HEK293 (cell line): ENCODE data around the gene PLCD4.

Source experiments
- IKZF3 ChIP-seq: fragments of 450-650 bp; IDR thresholded peaks from 2 replicates; pipeline ENCODE4 v1.5.0; 2018; ENCODE audit warnings: missing biosample characterization, mild to moderate bottlenecking, missing genetic modification characterization, moderate library complexity
- KLF1 ChIP-seq: fragments of 450-650 bp; formaldehyde crosslinking; IDR thresholded peaks from 2 replicates; pipeline ENCODE4 v1.5.1; 2016; ENCODE audit warnings: missing biosample characterization, missing genetic modification characterization
- KLF9 ChIP-seq: fragments of 450-650 bp; formaldehyde crosslinking; IDR thresholded peaks from 2 replicates; pipeline ENCODE4 v1.5.1; 2016; ENCODE audit warnings: missing biosample characterization, missing genetic modification characterization, low read depth
- TCF7L2 ChIP-seq: IDR thresholded peaks from 2 replicates; pipeline ENCODE4 v1.6.1; 2011; ENCODE audit warnings: low read depth, mild to moderate bottlenecking, inconsistent platforms, low read length, moderate library complexity, borderline replicate concordance
- ZNF501 ChIP-seq: fragments of 450-650 bp; formaldehyde crosslinking; IDR thresholded peaks from 2 replicates; pipeline ENCODE4 v1.5.1; 2016; ENCODE audit warnings: missing biosample characterization, missing genetic modification characterization
- ZNF544 ChIP-seq: fragments of 450-650 bp; formaldehyde crosslinking; IDR thresholded peaks from 2 replicates; pipeline ENCODE4 v1.5.0; 2017; ENCODE audit warnings: missing biosample characterization, missing genetic modification characterization
- ZNF610 ChIP-seq: fragments of 450-650 bp; formaldehyde crosslinking; IDR thresholded peaks from 2 replicates; pipeline ENCODE4 v1.5.1; 2016; ENCODE audit warnings: missing biosample characterization, missing genetic modification characterization, borderline replicate concordance
- TF ChIP-seq, protein P1 (sequence below): fragments of 450-650 bp; formaldehyde crosslinking; IDR thresholded peaks from 2 replicates; pipeline ENCODE4 v1.5.1; 2016; ENCODE audit warnings: missing biosample characterization, missing genetic modification characterization
- TF ChIP-seq, protein P2 (sequence below): fragments of 450-650 bp; formaldehyde crosslinking; IDR thresholded peaks from 2 replicates; pipeline ENCODE4 v1.5.1; 2016; ENCODE audit warnings: missing biosample characterization, missing genetic modification characterization, borderline replicate concordance
- TF ChIP-seq, protein P3 (sequence below): fragments of 450-650 bp; formaldehyde crosslinking; IDR thresholded peaks from 2 replicates; pipeline ENCODE4 v1.5.1; 2016; ENCODE audit warnings: missing biosample characterization, missing genetic modification characterization, borderline replicate concordance
- TF ChIP-seq, protein P4 (sequence below): fragments of 450-650 bp; formaldehyde crosslinking; IDR thresholded peaks from 2 replicates; pipeline ENCODE4 v1.5.1; 2016; ENCODE audit warnings: missing biosample characterization, missing genetic modification characterization
- TF ChIP-seq, protein P5 (sequence below): fragments of 450-650 bp; formaldehyde crosslinking; conservative IDR thresholded peaks from 2 replicates; pipeline ENCODE4 v1.5.1; 2016; ENCODE audit warnings: low read depth, missing biosample characterization, missing genetic modification characterization
- TF ChIP-seq, protein P6 (sequence below): fragments of 450-650 bp; formaldehyde crosslinking; IDR thresholded peaks from 2 replicates; pipeline ENCODE4 v1.5.1; 2016; ENCODE audit warnings: missing biosample characterization, missing genetic modification characterization, low read depth
- TF ChIP-seq, protein P7 (sequence below): fragments of 450-650 bp; formaldehyde crosslinking; IDR thresholded peaks from 2 replicates; pipeline ENCODE4 v1.5.1; 2016; ENCODE audit warnings: missing biosample characterization, missing genetic modification characterization

The PLCD4 gene

DNA sequence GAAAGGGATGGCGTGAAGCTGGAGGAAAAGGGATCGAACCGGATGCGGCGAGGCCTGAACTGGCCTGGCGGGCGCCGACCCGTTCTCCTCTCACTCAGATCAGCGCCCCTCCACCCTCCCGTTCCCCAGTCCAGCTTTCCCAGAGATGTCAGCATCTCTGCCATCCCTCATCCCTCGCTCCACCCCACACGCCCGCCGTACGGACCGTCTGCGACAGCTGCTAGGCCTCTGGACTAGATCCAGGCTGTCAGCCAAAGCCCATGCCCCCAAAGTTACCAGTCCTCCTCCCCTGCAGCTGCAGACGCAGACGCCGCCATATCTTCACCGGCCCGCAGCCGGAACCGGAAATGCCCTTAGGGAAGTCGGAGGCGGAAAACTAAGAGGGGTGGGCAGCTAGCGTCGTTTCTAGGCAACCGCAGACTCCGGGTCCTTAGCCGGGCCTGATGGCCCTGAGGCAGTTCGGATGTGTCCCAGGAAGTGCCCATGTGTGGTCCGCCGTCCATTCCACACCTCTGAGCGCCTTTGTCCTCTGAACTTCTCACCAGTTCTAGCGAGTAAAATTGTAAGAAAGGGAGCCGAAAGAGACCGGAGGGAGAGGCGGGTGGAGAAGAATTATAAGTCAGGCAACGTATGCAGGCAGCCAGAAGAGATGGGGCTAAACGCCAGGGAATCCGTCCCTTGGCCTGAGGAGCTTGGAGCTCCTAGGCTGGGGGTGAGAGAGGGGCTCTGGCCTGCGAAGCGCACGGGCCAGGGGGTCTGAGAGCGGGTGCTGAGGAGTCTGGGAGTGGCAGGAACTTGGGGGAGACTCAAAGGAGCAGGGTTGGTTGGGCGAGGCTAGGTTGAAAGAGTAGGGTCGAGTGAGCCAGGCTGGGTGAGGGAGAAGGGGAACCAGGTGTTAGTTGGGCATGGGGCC, 64.2 kb downstream of the PLCD4 start, which contains the start of the genes RNF25 and STK36 (continued):
- TF ChIP-seq, protein P1, sequence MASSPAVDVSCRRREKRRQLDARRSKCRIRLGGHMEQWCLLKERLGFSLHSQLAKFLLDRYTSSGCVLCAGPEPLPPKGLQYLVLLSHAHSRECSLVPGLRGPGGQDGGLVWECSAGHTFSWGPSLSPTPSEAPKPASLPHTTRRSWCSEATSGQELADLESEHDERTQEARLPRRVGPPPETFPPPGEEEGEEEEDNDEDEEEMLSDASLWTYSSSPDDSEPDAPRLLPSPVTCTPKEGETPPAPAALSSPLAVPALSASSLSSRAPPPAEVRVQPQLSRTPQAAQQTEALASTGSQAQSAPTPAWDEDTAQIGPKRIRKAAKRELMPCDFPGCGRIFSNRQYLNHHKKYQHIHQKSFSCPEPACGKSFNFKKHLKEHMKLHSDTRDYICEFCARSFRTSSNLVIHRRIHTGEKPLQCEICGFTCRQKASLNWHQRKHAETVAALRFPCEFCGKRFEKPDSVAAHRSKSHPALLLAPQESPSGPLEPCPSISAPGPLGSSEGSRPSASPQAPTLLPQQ (tag by site-specific recombination), result no peak
- TF ChIP-seq, protein P2, sequence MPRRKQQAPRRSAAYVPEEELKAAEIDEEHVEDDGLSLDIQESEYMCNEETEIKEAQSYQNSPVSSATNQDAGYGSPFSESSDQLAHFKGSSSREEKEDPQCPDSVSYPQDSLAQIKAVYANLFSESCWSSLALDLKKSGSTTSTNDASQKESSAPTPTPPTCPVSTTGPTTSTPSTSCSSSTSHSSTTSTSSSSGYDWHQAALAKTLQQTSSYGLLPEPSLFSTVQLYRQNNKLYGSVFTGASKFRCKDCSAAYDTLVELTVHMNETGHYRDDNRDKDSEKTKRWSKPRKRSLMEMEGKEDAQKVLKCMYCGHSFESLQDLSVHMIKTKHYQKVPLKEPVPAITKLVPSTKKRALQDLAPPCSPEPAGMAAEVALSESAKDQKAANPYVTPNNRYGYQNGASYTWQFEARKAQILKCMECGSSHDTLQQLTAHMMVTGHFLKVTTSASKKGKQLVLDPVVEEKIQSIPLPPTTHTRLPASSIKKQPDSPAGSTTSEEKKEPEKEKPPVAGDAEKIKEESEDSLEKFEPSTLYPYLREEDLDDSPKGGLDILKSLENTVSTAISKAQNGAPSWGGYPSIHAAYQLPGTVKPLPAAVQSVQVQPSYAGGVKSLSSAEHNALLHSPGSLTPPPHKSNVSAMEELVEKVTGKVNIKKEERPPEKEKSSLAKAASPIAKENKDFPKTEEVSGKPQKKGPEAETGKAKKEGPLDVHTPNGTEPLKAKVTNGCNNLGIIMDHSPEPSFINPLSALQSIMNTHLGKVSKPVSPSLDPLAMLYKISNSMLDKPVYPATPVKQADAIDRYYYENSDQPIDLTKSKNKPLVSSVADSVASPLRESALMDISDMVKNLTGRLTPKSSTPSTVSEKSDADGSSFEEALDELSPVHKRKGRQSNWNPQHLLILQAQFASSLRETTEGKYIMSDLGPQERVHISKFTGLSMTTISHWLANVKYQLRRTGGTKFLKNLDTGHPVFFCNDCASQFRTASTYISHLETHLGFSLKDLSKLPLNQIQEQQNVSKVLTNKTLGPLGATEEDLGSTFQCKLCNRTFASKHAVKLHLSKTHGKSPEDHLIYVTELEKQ (tag by site-specific recombination), result no peak
- TF ChIP-seq ZNF610 (tag by site-specific recombination), result no peak
- TF ChIP-seq, protein P3, sequence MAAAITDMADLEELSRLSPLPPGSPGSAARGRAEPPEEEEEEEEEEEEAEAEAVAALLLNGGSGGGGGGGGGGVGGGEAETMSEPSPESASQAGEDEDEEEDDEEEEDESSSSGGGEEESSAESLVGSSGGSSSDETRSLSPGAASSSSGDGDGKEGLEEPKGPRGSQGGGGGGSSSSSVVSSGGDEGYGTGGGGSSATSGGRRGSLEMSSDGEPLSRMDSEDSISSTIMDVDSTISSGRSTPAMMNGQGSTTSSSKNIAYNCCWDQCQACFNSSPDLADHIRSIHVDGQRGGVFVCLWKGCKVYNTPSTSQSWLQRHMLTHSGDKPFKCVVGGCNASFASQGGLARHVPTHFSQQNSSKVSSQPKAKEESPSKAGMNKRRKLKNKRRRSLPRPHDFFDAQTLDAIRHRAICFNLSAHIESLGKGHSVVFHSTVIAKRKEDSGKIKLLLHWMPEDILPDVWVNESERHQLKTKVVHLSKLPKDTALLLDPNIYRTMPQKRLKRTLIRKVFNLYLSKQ, result no peak
- TF ChIP-seq TCF7L2, result no peak
- TF ChIP-seq ZNF501, result peak; percentile 73
- TF ChIP-seq, protein P4, sequence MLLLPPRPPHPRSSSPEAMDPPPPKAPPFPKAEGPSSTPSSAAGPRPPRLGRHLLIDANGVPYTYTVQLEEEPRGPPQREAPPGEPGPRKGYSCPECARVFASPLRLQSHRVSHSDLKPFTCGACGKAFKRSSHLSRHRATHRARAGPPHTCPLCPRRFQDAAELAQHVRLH (tag by site-specific recombination), result no peak
- no peak for TF ChIP-seq IKZF3 (tag by site-specific recombination)
- TF ChIP-seq, protein P5, sequence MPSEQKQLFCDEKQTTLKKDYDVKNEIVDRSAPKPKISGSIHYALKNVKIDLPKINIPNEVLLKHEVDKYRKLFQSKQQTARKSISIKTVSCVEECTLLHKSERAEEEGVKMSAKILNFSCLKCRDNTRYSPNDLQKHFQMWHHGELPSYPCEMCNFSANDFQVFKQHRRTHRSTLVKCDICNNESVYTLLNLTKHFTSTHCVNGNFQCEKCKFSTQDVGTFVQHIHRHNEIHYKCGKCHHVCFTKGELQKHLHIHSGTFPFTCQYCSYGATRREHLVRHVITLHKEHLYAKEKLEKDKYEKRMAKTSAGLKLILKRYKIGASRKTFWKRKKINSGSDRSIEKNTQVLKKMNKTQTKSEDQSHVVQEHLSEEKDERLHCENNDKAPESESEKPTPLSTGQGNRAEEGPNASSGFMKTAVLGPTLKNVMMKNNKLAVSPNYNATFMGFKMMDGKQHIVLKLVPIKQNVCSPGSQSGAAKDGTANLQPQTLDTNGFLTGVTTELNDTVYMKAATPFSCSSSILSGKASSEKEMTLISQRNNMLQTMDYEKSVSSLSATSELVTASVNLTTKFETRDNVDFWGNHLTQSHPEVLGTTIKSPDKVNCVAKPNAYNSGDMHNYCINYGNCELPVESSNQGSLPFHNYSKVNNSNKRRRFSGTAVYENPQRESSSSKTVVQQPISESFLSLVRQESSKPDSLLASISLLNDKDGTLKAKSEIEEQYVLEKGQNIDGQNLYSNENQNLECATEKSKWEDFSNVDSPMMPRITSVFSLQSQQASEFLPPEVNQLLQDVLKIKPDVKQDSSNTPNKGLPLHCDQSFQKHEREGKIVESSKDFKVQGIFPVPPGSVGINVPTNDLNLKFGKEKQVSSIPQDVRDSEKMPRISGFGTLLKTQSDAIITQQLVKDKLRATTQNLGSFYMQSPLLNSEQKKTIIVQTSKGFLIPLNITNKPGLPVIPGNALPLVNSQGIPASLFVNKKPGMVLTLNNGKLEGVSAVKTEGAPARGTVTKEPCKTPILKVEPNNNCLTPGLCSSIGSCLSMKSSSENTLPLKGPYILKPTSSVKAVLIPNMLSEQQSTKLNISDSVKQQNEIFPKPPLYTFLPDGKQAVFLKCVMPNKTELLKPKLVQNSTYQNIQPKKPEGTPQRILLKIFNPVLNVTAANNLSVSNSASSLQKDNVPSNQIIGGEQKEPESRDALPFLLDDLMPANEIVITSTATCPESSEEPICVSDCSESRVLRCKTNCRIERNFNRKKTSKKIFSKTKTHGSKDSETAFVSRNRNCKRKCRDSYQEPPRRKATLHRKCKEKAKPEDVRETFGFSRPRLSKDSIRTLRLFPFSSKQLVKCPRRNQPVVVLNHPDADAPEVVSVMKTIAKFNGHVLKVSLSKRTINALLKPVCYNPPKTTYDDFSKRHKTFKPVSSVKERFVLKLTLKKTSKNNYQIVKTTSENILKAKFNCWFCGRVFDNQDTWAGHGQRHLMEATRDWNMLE (tag by site-specific recombination), result peak; percentile 57
- TF ChIP-seq, protein P6, sequence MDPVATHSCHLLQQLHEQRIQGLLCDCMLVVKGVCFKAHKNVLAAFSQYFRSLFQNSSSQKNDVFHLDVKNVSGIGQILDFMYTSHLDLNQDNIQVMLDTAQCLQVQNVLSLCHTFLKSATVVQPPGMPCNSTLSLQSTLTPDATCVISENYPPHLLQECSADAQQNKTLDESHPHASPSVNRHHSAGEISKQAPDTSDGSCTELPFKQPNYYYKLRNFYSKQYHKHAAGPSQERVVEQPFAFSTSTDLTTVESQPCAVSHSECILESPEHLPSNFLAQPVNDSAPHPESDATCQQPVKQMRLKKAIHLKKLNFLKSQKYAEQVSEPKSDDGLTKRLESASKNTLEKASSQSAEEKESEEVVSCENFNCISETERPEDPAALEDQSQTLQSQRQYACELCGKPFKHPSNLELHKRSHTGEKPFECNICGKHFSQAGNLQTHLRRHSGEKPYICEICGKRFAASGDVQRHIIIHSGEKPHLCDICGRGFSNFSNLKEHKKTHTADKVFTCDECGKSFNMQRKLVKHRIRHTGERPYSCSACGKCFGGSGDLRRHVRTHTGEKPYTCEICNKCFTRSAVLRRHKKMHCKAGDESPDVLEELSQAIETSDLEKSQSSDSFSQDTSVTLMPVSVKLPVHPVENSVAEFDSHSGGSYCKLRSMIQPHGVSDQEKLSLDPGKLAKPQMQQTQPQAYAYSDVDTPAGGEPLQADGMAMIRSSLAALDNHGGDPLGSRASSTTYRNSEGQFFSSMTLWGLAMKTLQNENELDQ (tag by site-specific recombination), result no peak
- TF ChIP-seq ZNF544 (tag by site-specific recombination), result no peak
- TF ChIP-seq KLF9 (tag by site-specific recombination), result no peak; the same call in 1 of the 2 replicates
- TF ChIP-seq, protein P7, sequence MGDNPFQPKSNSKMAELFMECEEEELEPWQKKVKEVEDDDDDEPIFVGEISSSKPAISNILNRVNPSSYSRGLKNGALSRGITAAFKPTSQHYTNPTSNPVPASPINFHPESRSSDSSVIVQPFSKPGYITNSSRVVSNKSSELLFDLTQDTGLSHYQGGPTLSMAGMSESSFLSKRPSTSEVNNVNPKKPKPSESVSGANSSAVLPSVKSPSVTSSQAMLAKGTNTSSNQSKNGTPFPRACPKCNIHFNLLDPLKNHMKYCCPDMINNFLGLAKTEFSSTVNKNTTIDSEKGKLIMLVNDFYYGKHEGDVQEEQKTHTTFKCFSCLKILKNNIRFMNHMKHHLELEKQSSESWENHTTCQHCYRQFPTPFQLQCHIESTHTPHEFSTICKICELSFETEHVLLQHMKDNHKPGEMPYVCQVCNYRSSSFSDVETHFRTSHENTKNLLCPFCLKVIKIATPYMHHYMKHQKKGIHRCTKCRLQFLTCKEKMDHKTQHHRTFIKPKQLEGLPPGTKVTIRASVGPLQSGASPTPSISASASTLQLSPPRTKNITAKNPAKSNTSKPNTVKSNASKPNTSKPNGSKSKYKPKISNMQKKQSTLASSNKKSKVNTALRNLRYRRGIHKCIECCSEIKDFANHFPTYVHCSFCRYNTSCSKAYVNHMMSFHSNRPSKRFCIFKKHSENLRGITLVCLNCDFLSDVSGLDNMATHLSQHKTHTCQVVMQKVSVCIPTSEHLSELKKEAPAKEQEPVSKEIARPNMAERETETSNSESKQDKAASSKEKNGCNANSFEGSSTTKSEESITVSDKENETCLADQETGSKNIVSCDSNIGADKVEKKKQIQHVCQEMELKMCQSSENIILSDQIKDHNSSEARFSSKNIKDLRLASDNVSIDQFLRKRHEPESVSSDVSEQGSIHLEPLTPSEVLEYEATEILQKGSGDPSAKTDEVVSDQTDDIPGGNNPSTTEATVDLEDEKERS (tag by site-specific recombination), result no peak
- TF ChIP-seq KLF1 (tag by site-specific recombination), result no peak
